Endothelial cell of umbilical vein (primary cell): ENCODE measurements around the gene EDAR.

Experiments
- EZH2 ChIP-seq: IDR thresholded peaks from 2 replicates; pipeline ENCODE4 v1.6.1; 2012; ENCODE audit warnings: borderline replicate concordance, low read depth, mild to moderate bottlenecking, moderate library complexity, low read length, inconsistent platforms; ENCODE audit not compliant: severe bottlenecking
- FOS ChIP-seq: IDR thresholded peaks from 2 replicates; pipeline ENCODE4 v1.6.1; 2011; ENCODE audit warnings: mild to moderate bottlenecking, low read length, moderate library complexity, borderline replicate concordance; ENCODE audit not compliant: insufficient read depth

- no peak for TF ChIP-seq EZH2
- no peak for TF ChIP-seq FOS
These were observed 14.3 kb downstream of the EDAR start for GRCh38 chr2:108974674-108975073.
